NCI-H1092 treated with DMSO at 0.1 percent for 48 hours (cell line): Measurements from ENCODE around the gene SLC6A12.
"Not testable (repeated sequence)": the region's sequence is repeated elsewhere in the genome, so short reads cannot be mapped to it uniquely, and the experiment has no call there.

Experiments used
- DNase-seq: peaks from one replicate; lab custom pipeline; 2025; lab: John Stamatoyannopoulos, UW

SLC6A12 gene

GRCh38 chr12:197911-198695, 15.9 kb downstream of the SLC6A12 start:
- DNase-seq: no peak

DNA sequence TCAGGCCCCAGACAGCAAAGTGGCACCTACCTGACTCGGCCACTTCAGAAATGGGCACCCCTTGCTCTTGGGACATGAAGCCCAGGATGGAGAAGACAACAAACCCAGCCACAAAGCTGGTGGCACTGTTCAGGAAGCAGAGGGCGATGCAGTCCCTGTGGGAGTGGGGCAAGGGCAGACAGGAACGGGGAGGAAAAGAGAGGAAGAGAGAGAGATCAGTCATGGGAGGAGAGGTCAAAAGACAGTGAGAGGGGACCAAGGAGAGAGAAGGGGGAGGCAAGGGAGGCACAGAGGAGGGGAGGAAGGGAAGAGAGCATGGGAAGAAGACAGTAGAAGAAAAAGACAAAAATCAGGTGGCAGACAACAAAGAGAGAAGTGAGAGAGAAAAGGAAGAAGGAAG, 16.6 kb downstream of the SLC6A12 start:
- DNase-seq: no peak

DNA sequence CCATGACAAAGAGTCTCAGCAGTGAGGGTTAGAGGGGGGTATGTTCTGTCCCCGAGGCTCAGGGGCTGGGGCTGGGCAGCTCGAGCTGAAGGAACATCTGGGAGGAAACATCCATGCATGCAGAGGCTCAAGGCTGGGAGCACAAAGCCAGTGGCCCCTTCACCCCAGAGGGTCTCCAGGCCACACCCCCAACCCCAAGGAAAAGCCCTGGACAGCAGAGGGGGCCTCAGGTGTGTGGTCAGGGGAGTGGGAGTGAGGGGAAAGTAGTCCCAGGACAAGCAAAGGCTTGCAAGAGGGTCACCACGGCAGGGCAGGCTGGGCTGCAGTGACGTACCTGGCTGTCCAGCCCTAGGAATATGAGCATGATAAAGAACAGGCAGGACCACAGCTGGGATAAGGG, 17.5 kb downstream of the SLC6A12 start:
- no peak for DNase-seq

GRCh38 chr12:195951-196350, 18.0 kb downstream of the SLC6A12 start:
- DNase-seq: no peak

GRCh38 chr12:195156-195555, 18.8 kb downstream of the SLC6A12 start:
- no peak for DNase-seq

DNA sequence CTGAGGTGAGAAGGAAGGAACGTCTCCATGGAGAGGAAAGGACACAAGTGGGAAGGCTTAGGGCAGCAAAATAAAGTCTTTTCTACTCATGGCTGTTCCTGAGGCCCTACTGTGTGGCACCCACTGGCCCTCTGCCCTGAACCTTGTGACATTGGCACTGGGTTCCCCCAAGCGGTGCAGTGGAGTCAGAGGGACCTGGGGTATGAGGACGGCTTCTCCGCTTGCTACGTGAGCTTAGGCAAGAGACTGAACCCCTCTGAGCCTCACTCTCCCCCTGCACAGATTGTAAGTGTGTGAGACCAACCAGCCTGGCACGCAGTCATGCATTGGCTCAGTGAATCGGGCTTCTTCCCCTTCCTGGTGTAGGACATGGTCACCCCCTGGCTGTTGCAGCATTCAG, 19.7 kb downstream of the SLC6A12 start:
- DNase-seq: no peak

- DNase-seq: peak; percentile 40
Observed at GRCh38 chr12:193261-193660, 20.7 kb downstream of the SLC6A12 start.

DNA sequence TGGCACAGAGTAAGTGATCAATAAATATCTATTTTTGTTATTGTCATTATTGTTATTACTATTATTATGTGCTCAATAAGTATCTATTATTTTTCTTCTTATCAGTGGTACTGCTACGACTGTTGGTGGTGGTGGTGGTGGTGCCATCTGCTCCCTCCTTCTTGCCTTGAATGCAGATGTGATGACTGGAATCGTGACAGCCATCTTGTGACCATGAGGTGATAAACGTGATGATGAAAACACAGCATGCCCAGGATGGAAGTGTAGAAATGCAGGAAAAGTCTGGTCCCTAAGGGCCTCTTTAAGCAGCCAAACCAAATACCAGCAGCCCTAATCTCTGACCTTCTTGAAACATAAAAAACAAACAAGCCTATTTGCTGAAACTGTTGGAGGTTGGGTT, 22.4 kb downstream of the SLC6A12 start:
- DNase-seq: no peak

DNA sequence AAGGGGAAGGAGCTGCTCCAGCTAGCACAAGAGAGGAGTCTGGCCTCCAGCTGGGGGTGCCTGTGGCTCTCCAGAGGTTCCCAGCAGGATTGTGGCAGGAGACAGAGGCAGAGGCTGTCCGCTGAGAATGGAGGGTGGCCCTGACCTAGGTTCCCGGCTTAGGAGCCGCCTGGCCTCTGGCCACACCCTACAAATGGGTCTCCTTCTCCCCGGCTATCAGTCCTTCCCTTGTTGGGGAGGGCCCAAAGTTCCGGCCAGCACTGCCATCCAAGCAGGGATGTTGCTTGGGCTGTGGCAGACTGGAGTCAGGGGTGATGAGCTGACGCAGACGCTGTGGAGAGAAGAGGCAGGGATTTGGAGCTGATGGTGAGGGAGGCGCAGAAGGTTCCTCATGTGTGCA, 23.1 kb downstream of the SLC6A12 start:
- DNase-seq: no peak

- DNase-seq: no peak
Observed at GRCh38 chr12:189622-189962, 24.4 kb downstream of the SLC6A12 start.

- peak; percentile 52 for DNase-seq
Observed at GRCh38 chr12:188910-189621, 24.9 kb downstream of the SLC6A12 start.

- not testable (repeated sequence) for DNase-seq
Observed at GRCh38 chr12:187986-188909, 25.7 kb downstream of the SLC6A12 start.

- DNase-seq: no peak
Observed at GRCh38 chr12:186006-186625, 27.8 kb downstream of the SLC6A12 start.

DNA sequence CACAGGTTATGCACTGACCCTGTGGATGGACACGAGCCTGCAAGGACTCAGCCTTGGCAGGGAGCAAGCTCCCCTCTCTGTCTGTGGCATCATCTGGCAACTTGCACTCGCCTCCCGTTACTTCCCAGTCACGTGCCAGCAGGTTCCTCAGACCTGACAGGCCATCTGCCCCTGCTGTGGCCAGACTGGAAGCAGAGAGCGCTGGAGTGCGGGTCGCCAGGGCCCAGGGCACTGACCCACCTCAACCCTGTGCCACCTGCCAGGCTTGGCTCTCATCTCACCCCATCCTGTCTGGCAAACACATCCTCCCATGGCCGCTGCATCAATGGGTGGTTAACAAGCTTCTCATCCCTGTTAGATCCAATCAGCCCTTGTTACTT, 28.4 kb downstream of the SLC6A12 start:
- no peak for DNase-seq

DNA sequence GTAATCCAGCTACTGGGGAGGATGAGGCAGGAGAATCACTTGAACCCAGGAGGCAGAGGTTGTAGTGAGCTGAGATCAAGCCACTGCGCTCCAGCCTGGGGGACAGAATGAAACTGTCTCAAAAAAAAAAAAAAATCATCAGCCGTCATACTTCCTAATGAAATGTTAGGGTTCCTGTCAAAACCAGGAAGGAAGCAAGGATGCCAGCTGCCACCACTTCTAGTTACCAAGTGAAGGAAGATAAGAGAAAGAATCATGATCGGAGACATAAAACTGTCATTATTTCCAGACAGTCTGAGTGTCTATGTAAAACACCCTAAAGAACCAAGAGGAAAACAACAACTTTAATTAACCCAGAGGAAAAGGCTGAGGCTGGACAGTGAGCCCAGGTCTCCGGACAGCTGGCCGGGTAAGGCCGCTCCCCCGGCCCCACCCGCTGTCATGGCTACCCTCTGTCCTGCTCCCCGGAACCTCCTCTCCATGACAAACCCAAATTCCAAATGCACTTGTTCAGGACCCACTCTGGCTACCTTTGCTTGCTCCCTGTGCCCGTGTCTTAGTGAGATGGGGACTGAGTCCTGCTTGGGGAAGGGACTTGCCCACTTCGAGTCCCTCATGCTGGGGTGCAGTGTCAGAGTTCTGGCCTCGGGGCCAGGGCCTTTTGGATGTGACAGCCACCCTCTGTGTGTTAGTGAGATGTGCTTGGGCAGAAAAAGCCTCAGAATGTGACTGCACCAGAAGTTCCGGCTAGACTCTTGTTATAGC, 29.0 kb downstream of the SLC6A12 start:
- DNase-seq: no peak

GRCh38 chr12:182381-182892, 31.5 kb downstream of the SLC6A12 start:
- DNase-seq: no peak

DNA sequence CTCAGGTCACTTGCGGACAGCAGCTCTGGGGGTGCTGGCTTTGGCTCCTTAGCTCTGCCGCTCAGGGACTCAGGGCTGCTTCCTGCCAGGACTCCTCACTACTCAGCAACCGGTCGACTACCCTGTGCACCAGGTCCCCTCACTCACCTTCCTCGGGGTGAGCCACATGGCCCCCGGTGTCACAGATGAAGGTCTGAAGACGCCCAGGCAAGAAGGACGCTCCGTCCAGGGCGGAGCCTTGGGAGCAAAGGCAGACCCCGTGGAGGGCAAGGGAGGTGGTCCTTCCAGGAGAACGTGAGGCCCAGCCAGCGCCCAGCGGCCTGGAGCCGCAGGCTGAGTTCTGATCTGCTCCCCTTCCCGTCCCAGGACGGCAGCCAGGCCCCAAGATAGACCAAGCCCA, 32.0 kb downstream of the SLC6A12 start:
- DNase-seq: no peak

DNA sequence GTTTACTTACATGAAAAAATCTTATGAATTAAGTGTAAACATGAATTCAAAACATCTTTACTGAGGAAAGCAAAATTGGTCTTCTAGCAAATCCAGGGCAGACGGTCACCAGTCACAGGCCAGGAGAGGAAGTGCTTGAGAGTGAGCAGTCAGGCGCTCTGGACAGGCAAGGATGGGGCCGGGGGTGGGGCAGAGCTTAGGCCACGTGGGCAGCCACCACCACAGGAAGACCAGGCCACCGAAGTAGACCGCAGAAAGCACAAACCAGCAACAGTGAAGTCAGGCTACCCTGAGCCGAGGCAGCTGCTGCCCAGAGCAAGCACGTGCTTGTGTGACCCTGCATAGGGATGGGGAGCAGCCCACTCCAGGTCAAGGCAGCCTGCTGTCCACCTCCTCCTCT, 33.5 kb downstream of the SLC6A12 start:
- DNase-seq: no peak

DNA sequence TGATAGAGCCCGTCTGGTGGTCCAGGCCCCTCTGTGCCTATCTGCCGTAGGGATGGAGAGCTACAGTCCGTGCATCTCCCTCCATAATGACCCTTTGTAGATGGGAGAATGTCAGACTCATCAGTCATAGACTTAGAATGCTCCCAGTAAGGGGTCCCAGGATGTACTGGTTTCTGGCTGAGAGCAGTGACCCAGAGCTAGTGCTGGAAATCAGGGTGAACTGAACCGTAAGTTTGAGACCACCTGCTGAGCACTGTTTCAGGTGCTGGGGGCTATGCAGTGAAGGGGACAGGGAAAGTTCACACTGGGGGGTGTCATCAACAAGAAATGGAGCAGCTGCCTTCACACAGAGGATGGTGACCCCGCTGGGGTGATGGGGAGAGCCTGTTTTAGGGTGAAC, 34.1 kb downstream of the SLC6A12 start:
- no peak for DNase-seq

- DNase-seq: peak; percentile 90
Observed at GRCh38 chr12:179131-179884, 34.6 kb downstream of the SLC6A12 start.

GRCh38 chr12:178829-179109, 35.2 kb downstream of the SLC6A12 start:
- DNase-seq: peak; percentile 67
